Measurements from ENCODE around the gene LATS2.

Gene LATS2

DNA sequence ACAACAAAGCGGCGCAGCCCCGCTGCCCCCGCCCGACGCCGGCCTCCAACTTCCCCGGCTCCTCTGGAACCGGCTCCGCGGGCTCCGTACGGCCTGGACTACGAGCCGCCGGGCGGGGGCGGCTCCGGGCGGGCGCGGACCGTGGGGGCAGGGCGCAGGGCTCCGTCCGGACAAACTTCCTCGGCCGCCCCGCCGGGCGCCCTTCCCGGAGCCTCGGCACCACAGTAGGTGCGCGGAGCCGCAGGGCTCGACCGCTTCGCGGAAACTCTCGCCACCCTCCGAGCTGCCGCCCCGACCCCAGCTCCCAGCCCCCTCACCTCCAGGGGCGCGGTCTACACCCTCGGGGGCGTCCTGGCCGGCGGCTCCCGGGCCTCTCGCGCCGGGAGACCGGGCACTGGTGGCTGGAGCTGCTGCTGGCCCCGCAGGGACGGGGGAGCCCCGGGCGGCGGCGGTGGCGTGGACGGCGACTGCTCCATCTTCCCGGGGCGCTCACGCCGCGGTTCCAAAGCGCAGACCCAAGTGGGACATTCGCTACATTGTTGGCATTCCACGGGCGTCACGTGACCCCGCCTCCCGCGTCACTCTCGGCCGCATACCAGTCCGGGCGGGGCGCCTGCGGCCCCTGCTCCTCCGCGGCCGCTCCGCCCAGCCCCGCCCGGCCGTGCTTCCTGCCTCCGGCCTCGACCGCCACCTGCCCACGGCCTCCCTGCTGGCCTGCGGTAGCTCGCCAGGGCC lies at the start of gene LATS2:
TSS of gene LATS2 (minus strand) at position 558 of the 735 bp plus-strand sequence. CDS start 15,560 bp downstream, outside the sequence.
- peak; percentile 37 to 51 for DNase-seq (ENCODE audit: low read depth in 2 of 2)

DNA sequence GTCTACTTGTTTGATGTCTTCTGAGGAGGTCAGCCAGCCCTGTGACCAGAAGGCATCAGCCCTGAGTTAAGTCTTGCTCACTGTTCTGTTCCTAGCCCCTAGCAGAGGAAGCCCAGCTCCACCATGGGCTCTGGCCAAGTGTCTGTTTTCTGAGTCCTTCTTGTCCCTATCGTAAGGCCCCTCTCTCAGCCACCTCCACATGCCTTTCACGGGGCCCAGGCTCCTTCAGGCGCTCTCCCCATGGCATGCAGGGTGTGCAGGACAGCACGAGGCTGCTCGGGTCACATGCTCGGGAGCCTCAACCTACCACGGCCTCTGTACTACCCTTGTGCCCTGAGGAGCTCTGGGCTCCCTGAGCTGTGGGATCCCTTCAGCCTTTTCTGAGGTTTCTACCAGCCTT lies 47.8 kb upstream of the LATS2 start:
- no peak for DNase-seq (ENCODE audit: low read depth in 2 of 2)

GRCh38 chr13:21106089-21106488 lies 44.7 kb upstream of the LATS2 start:
- DNase-seq (ENCODE audit: low read depth in 2 of 2), result no peak

DNA sequence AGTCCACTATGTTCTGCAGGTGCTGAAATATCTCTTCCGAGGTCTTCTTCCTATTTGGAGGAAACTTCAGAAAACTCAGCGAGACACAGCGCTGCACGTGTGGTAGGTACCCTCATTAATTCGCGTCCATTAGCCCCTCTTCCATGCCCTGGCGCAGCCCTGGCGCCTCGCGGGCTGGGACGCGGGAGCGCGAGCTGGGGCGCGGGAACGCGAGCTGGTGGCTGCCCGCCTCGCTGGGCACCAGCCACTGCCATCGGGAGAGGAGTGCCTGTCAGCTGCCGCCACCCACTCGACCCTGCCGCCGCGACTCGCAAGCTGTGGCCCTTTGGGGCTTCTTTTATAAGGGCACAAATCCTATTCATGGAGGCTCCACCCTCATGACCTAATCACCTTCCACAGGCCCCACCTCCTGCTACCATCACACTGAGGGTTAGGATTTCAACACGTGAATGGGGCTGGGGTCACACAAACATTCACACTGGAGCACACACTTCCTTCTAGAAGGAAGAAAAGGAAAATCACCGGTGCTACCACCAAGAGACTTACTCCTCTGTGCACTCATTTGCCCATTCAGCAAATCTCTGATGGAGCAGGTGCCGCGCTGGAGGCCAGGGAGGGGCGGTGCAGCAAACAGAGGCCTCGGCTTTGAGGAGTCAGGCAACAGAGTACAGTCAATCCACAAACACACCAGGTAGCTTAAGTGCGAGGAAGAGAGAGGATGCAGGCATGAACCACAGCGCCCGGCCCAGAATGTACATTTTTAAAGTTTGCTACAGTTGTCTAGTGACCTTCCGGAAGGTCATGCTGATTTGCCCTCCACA lies 43.0 kb upstream of the LATS2 start:
- no peak for DNase-seq (ENCODE audit: low read depth in 2 of 2)

GRCh38 chr13:21101865-21102576 lies 40.6 kb upstream of the LATS2 start:
- DNase-seq (ENCODE audit: low read depth in 2 of 2), result no peak

GRCh38 chr13:21100994-21101757 lies 39.8 kb upstream of the LATS2 start:
- DNase-seq (ENCODE audit: low read depth in 2 of 2), result no peak

DNA sequence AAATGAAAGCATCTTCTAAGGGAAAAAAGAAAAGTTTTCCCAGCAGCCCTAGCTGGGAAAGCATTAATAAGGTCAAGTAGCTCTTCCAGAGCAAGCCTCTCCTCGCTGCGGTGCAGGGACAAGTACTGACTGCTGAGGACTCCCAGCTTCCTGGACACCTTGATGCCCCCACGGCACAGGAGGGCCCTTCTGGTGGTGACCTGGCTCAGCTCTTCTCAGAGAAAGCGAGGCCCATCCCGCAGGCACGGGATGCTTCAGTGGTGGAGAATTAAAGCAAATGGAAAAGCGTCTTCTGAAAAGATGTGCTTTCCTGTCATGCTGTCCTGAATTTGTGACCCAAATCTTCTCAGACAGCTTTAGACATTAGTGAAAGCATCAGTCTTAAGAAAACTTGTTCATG lies 38.8 kb upstream of the LATS2 start:
- DNase-seq (ENCODE audit: low read depth in 2 of 2), result no peak

GRCh38 chr13:21095311-21095710 lies 33.9 kb upstream of the LATS2 start:
- DNase-seq (ENCODE audit: low read depth in 2 of 2), result no peak

DNA sequence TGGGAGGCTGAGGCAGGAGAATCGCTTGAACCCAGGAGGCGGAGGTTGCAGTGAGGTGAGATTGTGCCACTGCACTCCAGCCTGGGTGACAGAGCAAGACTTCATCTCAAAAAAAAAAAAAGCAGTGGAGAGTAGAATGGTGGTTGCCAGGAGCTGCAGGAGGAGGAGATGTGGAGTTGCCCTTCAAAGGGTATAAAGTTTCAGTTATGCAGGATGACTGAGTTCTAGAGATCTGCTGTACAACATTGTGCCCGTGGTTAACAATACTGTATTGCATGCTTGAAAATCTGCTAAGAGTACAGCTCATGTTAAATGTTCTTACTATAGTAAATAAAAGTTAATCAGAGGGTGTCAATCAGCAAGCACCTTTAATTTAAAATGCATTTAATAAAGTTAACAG lies 28.4 kb upstream of the LATS2 start:
- DNase-seq (ENCODE audit: low read depth in 2 of 2), result no peak

- DNase-seq (ENCODE audit: low read depth in 2 of 2), result no peak
Measured at GRCh38 chr13:21088534-21088933, 27.1 kb upstream of the LATS2 start.

DNA sequence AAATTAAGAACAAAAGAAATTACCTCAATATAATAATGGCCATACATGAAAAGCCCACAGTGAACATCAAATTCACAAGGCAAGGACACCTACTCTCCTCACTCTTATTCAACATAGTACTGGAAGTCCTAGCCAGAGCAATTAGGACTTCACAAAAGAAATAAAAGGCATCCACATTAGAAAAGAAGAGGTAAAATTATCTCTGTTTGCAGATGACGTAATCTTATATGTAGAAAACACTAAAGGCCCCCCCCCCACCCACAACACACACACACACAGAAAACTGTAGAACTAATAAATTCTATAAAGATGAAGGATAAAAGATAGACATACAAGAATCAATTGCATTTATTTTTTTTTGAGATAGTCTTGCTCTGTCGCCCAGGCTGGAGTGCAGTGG lies 25.5 kb upstream of the LATS2 start:
- no peak for DNase-seq (ENCODE audit: low read depth in 2 of 2)

DNA sequence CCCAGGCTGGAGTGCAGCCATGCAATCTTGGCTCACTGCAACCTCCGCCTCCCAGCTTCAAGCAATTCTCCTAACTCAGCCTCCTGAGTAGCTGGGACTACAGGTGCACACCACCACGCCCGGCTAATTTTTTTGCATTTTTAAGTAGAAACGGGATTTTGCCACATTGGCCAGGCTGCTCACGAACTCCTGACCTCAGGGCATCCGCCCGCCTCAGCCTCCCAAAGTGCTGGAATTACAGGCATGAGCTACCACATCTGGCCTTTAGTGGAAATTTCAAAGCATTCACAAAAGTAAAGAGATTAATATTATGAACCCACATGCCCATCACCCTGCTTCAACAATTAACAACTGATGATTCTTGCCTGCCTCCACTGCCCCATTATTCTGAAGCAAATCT lies 20.5 kb upstream of the LATS2 start:
- no peak for DNase-seq (ENCODE audit: low read depth in 2 of 2)

DNA sequence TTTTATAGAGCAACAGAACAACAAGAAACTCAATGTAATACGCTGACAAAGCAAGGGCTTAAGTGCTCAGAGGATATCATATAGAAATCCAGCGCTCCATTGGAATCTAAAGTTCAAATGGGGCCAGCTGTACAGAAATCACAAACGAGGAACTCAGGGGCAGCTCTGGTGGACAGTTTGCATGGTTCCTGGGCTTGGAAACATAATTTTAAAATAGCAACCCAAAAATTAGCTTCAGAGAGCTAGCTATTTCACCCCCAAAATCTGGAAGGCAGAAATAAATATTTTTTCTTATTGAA lies 19.2 kb upstream of the LATS2 start:
- DNase-seq (ENCODE audit: low read depth in 2 of 2), result no peak

DNA sequence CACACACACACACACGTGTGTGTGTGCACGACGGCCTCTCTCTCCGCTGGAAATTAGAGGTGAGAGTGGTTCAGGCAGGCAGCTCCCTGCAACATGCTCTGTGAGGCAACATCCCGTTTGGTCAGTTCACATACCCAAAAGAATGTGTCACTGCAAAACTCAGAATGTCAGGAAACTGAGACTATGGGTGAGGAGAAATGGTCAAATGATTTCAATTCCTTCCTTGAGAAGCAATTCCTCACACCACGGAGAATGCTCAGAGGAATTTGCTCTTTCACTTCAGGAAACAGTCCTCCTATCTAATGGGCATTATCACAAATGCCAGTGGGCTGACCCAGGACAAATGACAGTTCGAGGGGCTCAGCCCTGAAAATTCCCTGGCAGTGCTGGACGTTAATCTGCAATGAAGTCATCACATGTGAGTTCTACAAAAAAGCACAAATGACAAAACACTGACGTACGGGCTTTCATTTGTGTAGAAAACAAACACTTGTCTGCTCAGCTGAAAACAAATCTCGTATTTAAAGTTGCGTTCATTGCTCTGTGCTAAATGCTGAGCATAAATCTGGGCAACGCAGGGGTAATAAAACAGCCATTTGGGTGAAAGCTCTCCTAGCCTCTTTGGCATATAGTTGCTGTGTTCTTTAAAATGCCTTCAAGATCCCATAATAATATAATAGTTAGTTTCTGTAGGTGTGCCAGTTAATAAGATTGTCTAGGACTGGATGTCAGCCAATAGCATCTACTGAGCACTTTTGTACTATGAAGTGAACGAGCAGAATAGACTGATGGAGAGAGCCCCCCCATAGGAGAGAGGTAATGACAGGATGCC lies 18.6 kb upstream of the LATS2 start:
- no peak for DNase-seq (ENCODE audit: low read depth in 2 of 2)

- DNase-seq (ENCODE audit: low read depth in 2 of 2), result no peak
Measured at GRCh38 chr13:21079221-21079620, 17.8 kb upstream of the LATS2 start.

GRCh38 chr13:21078501-21078900 lies 17.1 kb upstream of the LATS2 start:
- no peak for DNase-seq (ENCODE audit: low read depth in 2 of 2)

- no peak for DNase-seq (ENCODE audit: low read depth in 2 of 2)
Measured at GRCh38 chr13:21077788-21078353, 16.5 kb upstream of the LATS2 start.

DNA sequence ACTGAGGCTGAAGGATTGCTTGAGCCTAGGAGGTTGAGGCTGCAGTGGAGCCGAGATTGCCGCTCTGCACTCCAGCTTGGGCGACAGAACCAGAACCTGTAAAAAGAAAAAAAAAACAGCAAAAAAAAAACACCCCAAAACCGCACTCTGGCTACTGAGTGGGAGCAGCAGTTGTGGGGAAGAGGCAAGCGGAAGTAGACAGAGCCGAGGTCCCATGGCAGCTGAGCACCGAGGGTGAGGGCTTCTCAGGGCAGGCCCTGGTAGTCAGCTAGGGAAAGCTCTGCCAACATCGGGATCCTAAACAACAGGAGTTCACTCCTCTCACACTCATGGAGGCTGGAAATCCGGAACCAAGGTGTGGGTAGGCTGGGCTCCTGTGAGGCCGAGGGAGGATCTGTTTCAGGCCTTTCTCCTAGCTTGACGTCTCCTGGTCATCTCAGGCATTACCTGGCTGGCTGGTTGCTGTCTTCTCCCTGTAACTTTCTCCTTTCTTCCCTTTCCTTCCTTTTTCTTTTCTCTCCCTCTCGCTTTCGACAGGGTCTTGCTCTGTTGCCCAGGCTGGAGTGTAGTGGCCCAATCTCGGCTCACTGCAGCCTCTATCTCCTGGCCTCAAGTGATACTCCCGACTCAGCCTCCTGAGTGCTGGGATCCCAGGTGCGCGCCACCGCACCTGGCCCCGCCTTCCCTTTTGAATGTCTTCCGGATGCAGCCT lies 15.8 kb upstream of the LATS2 start:
- no peak for DNase-seq (ENCODE audit: low read depth in 2 of 2)

DNA sequence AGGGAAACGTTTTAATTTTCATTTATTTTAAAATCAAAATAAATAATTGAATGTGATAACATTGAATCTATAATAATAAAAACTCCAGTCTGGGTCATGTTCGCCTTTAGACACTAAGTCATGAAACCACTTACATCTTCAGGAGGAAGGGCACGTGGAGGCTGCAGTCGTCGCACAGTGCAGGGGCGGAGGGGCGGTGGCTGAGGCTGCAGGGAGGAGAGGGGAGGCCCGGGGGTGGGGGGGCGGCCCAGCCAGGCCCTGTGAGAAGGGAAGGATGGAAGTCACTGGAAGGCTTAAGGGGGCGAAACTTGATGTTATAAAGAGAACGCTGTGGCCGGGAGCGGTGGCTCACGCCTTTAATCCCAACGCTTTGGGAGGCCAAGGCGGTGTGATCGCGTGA lies 14.9 kb upstream of the LATS2 start:
- no peak for DNase-seq (ENCODE audit: low read depth in 2 of 2)

Data from stimulated activated CD4-positive, alpha-beta T cell treated with anti-CD3 and anti-CD28 coated beads, Interleukin-4, amount 100 ng/mL, for 48 hours (primary cell).